PC-3 (cell line): Measurements from ENCODE around the gene RTP1. TPM values are rescaled to one million over a fixed set of nuclear protein-coding genes. Genes with fewer than 3 reads are reported as not detected.
A peak's percentile ranks its signal among the peaks of the same experiment; 100 is the strongest.

Source experiments
- ATAC-seq: fragments of 200-7000 bp; cut with Tn5 transposase; 2 replicates; pipeline ENCODE4 v1.9.1; 2020; ENCODE audit warnings: mild to moderate bottlenecking, moderate library complexity
- BruUV-seq: library from RNA; stranded (reverse); fragments of 400-500 nt; replicated peaks from 2 replicates; lab custom pipeline; 2021; lab: Mats Ljungman, UMichigan
- CTCF ChIA-PET: fragments of 300-600 bp; sonication (Branson Sonifier 250); formaldehyde crosslinking; loops from one replicate; lab custom pipeline; 2022; ENCODE audit warnings: antibody characterized with exemption; lab: Charles Lee
- POLR2A ChIA-PET: fragments of 300-600 bp; sonication (Branson Sonifier 250); formaldehyde crosslinking; loops from one replicate; lab custom pipeline; 2022; ENCODE audit warnings: antibody characterized with exemption; ENCODE audit not compliant: unreplicated experiment; lab: Charles Lee
- DNase-seq: peaks from one replicate; pipeline ENCODE4 v3.0.0-alpha.2; 2015
- H2AFZ ChIP-seq: fragments of 300-600 bp; sonication (generic); 2 replicates; pipeline ENCODE4 v1.6.0; 2016; ENCODE audit warnings: antibody characterized with exemption, low read length
- H3F3A ChIP-seq: fragments of 300-600 bp; sonication (generic); one replicate; pipeline ENCODE4 v1.6.0; 2017; ENCODE audit warnings: antibody characterized with exemption, low read length, control low read depth, mild to moderate bottlenecking; ENCODE audit not compliant: unreplicated experiment
- H3K27ac ChIP-seq: fragments of 300-600 bp; sonication (generic); 2 replicates; pipeline ENCODE4 v1.5.1; 2016; ENCODE audit warnings: mild to moderate bottlenecking, low read length
- H3K27me3 ChIP-seq: fragments of 300-600 bp; sonication (generic); 2 replicates; pipeline ENCODE4 v1.6.1; 2016; ENCODE audit warnings: low read length, mixed read lengths
- H3K36me3 ChIP-seq: fragments of 300-600 bp; sonication (generic); 2 replicates; pipeline ENCODE4 v1.6.1; 2016; ENCODE audit warnings: low read depth, mixed run types, low read length, mixed read lengths
- H3K4me1 ChIP-seq: fragments of 300-600 bp; sonication (generic); 2 replicates; pipeline ENCODE4 v1.5.1; 2016; ENCODE audit warnings: low read length; ENCODE audit not compliant: insufficient read depth
- H3K4me2 ChIP-seq: fragments of 300-600 bp; sonication (generic); 2 replicates; pipeline ENCODE4 v1.6.0; 2016; ENCODE audit warnings: low read length
- H3K4me3 ChIP-seq: fragments of 300-600 bp; sonication (generic); 2 replicates; pipeline ENCODE4 v1.5.1; 2016; ENCODE audit warnings: mild to moderate bottlenecking, low read length, mixed read lengths
- H3K79me2 ChIP-seq: fragments of 300-600 bp; sonication (generic); 2 replicates; pipeline ENCODE4 v1.6.1; 2017; ENCODE audit warnings: low read length, mixed read lengths
- H3K9ac ChIP-seq: fragments of 300-600 bp; sonication (generic); 2 replicates; pipeline ENCODE4 v1.6.0; 2016; ENCODE audit warnings: mild to moderate bottlenecking, low read length
- H3K9me2 ChIP-seq: fragments of 300-600 bp; sonication (generic); replicated peaks from 2 replicates; pipeline ENCODE4 v1.6.1; 2016; ENCODE audit warnings: mixed run types, low read length, mixed read lengths
- H3K9me3 ChIP-seq: fragments of 300-600 bp; sonication (generic); 2 replicates; pipeline ENCODE4 v1.6.1; 2016; ENCODE audit warnings: low read length, mixed read lengths
- H4K20me1 ChIP-seq: fragments of 300-600 bp; sonication (generic); 2 replicates; pipeline ENCODE4 v1.6.1; 2016; ENCODE audit warnings: low read length, mixed read lengths
- CTCF ChIP-seq: fragments of 300-600 bp; sonication (generic); conservative IDR thresholded peaks from 2 replicates; pipeline ENCODE4 v1.5.1; 2017; ENCODE audit warnings: antibody characterized with exemption, low read depth, mild to moderate bottlenecking, low read length
- EZH2 ChIP-seq: fragments of 300-600 bp; sonication (generic); IDR thresholded peaks from one replicate; pipeline ENCODE4 v1.6.1; 2017; ENCODE audit warnings: antibody characterized with exemption, mild to moderate bottlenecking, low read length; ENCODE audit not compliant: unreplicated experiment
- EZH2phosphoT487 ChIP-seq: fragments of 300-600 bp; sonication (generic); IDR thresholded peaks from 2 replicates; pipeline ENCODE4 v1.6.1; 2018; ENCODE audit warnings: mild to moderate bottlenecking, antibody characterized with exemption, low read length, borderline replicate concordance
- intact Hi-C: fragments of 100-400 bp; cut with micrococcal nuclease; formaldehyde crosslinking; loops from 2 replicates; pipeline ENCODE4 v1.9.0; 2023
- total RNA-seq: library from RNA; depleted of rRNA; stranded (reverse); fragments of >200 nt; gene quantifications from 2 replicates; pipeline ENCODE4 v1.2.3, GENCODE V29; 2014

Gene RTP1
- total RNA-seq, 1 experiment from 2014 or later: not detected

- Histone ChIP-seq H3K4me1 (peaks cover 17% of the 10 kb centered on the region), H3K9me3 (peaks cover 20% of the 10 kb centered on the region), H4K20me1 (no peaks in the 10 kb centered on the region), H3K4me2 (no peak overlapping the region), H3K27me3 (no peaks in the 10 kb centered on the region), H2AFZ (no peak overlapping the region), H3K36me3 (peaks cover 9% of the 10 kb centered on the region; the same call in 1 of the 2 replicates), H3K9me2 (no peaks in the 10 kb centered on the region), H3K4me3 (no peak overlapping the region), H3K79me2 (no peaks in the 10 kb centered on the region), H3F3A (peaks cover 6% of the 10 kb centered on the region), H3K27ac (no peak overlapping the region), H3K9ac (no peak overlapping the region)
- BruUV-seq: no TSS peak
- DNase-seq (no peak), ATAC-seq (no peak)
- ChIA-PET POLR2A (interaction anchor here (0.5 kb wide), 1 partner anchor 423 kb away, joined by 4 read pairs; no protein-coding TSS in a partner anchor), CTCF (no interaction called here)
- intact Hi-C loops: no loop called here
- TF ChIP-seq CTCF: no peak
- TF ChIP-seq EZH2: no peak
- TF ChIP-seq EZH2phosphoT487: no peak
Measured at GRCh38 chr3:187210545-187211327, 13.4 kb downstream of the RTP1 start.

GRCh38 chr3:187211532-187212195 lies 14.4 kb downstream of the RTP1 start:
- Histone ChIP-seq H3K9me2 (no peaks in the 10 kb centered on the region), H3K79me2 (no peaks in the 10 kb centered on the region), H3K9ac (no peak overlapping the region), H3K4me3 (no peak overlapping the region), H3K27ac (no peak overlapping the region), H4K20me1 (no peaks in the 10 kb centered on the region), H3K4me2 (no peak overlapping the region), H3F3A (peaks cover 6% of the 10 kb centered on the region), H3K4me1 (peaks cover 17% of the 10 kb centered on the region), H3K36me3 (peaks cover 7% of the 10 kb centered on the region; the same call in 1 of the 2 replicates), H2AFZ (no peak overlapping the region), H3K27me3 (no peaks in the 10 kb centered on the region), H3K9me3 (peaks cover 13% of the 10 kb centered on the region)
- ChIA-PET POLR2A (no interaction called here), CTCF (no interaction called here)
- DNase-seq (peak; percentile 50), ATAC-seq (peak; percentile 69)
- intact Hi-C loops: no loop called here
- no peak for TF ChIP-seq EZH2
- TF ChIP-seq CTCF: no peak
- no peak for TF ChIP-seq EZH2phosphoT487
- no TSS peak for BruUV-seq
